Smooth muscle cell (in vitro differentiated cells): ENCODE measurements around the gene DGKZ. TPM values are rescaled to one million over a fixed set of nuclear protein-coding genes. Genes with fewer than 3 reads are reported as not detected.

Experiments
- DNase-seq: peaks from one replicate; lab custom pipeline; 2025; ENCODE audit not compliant: unreplicated experiment; lab: John Stamatoyannopoulos, UW
- H2AFZ ChIP-seq: fragments of 200-600 bp; sonication (generic); 2 replicates; pipeline ENCODE4 v1.6.0; 2016; ENCODE audit warnings: antibody characterized with exemption, low read depth, mild to moderate bottlenecking
- H3F3A ChIP-seq: fragments of 200-600 bp; sonication (generic); 2 replicates; pipeline ENCODE4 v1.6.0; 2017; ENCODE audit warnings: antibody characterized with exemption, low read depth
- H3K27ac ChIP-seq: fragments of 200-600 bp; sonication (generic); 2 replicates; pipeline ENCODE4 v1.5.1; 2016; ENCODE audit warnings: low read depth, mild to moderate bottlenecking
- H3K27me3 ChIP-seq: fragments of 200-600 bp; sonication (generic); 2 replicates; pipeline ENCODE4 v1.6.1; 2016; ENCODE audit warnings: low read depth, mild to moderate bottlenecking
- H3K36me3 ChIP-seq: fragments of 200-600 bp; sonication (generic); 2 replicates; pipeline ENCODE4 v1.5.1; 2016; ENCODE audit warnings: low read depth
- H3K4me1 ChIP-seq: fragments of 200-600 bp; sonication (generic); 2 replicates; pipeline ENCODE4 v1.5.1; 2016; ENCODE audit warnings: low read depth
- H3K4me2 ChIP-seq: fragments of 200-600 bp; sonication (generic); 2 replicates; pipeline ENCODE4 v1.6.0; 2016; ENCODE audit warnings: mild to moderate bottlenecking
- H3K4me3 ChIP-seq: fragments of 200-600 bp; sonication (generic); 2 replicates; pipeline ENCODE4 v1.5.1; 2016; ENCODE audit warnings: mild to moderate bottlenecking
- H3K79me2 ChIP-seq: fragments of 200-600 bp; sonication (generic); 2 replicates; pipeline ENCODE4 v1.6.0; 2016; ENCODE audit warnings: low read depth, mild to moderate bottlenecking
- H3K9ac ChIP-seq: fragments of 200-600 bp; sonication (generic); 2 replicates; pipeline ENCODE4 v1.6.0; 2016; ENCODE audit warnings: low read depth
- H3K9me3 ChIP-seq: fragments of 200-600 bp; sonication (generic); replicated peaks from 2 replicates; pipeline ENCODE4 v1.5.1; 2016; ENCODE audit warnings: low read depth
- H4K20me1 ChIP-seq: fragments of 200-600 bp; sonication (generic); 2 replicates; pipeline ENCODE4 v1.6.0; 2016; ENCODE audit warnings: low read depth
- WGBS: methylation state at CpG from one replicate; pipeline ENCODE4 v1.1.7; 2016; ENCODE audit warnings: low lambda C conversion rate; 5-methylcytosine and 5-hydroxymethylcytosine counted together
- polyA plus RNA-seq: library from polyadenylated mRNA; unstranded; fragments of >200 nt; fragmentation: Nextera tagmentation; extraction: Ambion mirVana; gene quantifications from 2 replicates; pipeline ENCODE4 v1.2.1, GENCODE V29; 2016
- total RNA-seq: library from RNA; depleted of rRNA; stranded (reverse); fragments of >200 nt; gene quantifications from 2 replicates; pipeline ENCODE4 v1.2.3, GENCODE V29; 2014
- TF ChIP-seq, protein P1 (sequence below): fragments of 200-600 bp; sonication (generic); IDR thresholded peaks from 2 replicates; pipeline ENCODE4 v1.5.1; 2017; ENCODE audit warnings: borderline replicate concordance, mild to moderate bottlenecking, antibody characterized with exemption; ENCODE audit not compliant: insufficient read depth, poor library complexity, severe bottlenecking

DGKZ gene
- total and polyA plus RNA-seq, 2 experiments from 2014 or later, result 30.7 to 42.1 TPM

- Histone ChIP-seq H3K4me3 (no peak overlapping the region), H3K9me3 (no peaks in the 10 kb centered on the region), H2AFZ (no peak overlapping the region), H3K36me3 (no peaks in the 10 kb centered on the region), H3K9ac (no peak overlapping the region), H3K4me2 (no peak overlapping the region), H4K20me1 (peaks cover 85% of the 10 kb centered on the region), H3K27me3 (no peaks in the 10 kb centered on the region), H3K79me2 (peaks cover 73% of the 10 kb centered on the region), H3K4me1 (peaks cover 9% of the 10 kb centered on the region), H3K27ac (no peak overlapping the region), H3F3A (peaks cover 2% of the 10 kb centered on the region)
- no peak for DNase-seq
- WGBS, result 76% methylated on average over 4 of the region's 6 CpGs
- TF ChIP-seq, protein P1, sequence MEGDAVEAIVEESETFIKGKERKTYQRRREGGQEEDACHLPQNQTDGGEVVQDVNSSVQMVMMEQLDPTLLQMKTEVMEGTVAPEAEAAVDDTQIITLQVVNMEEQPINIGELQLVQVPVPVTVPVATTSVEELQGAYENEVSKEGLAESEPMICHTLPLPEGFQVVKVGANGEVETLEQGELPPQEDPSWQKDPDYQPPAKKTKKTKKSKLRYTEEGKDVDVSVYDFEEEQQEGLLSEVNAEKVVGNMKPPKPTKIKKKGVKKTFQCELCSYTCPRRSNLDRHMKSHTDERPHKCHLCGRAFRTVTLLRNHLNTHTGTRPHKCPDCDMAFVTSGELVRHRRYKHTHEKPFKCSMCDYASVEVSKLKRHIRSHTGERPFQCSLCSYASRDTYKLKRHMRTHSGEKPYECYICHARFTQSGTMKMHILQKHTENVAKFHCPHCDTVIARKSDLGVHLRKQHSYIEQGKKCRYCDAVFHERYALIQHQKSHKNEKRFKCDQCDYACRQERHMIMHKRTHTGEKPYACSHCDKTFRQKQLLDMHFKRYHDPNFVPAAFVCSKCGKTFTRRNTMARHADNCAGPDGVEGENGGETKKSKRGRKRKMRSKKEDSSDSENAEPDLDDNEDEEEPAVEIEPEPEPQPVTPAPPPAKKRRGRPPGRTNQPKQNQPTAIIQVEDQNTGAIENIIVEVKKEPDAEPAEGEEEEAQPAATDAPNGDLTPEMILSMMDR, result no peak
Measured at GRCh38 chr11:46305295-46305694, 42.0 kb upstream of the DGKZ start.

DNA sequence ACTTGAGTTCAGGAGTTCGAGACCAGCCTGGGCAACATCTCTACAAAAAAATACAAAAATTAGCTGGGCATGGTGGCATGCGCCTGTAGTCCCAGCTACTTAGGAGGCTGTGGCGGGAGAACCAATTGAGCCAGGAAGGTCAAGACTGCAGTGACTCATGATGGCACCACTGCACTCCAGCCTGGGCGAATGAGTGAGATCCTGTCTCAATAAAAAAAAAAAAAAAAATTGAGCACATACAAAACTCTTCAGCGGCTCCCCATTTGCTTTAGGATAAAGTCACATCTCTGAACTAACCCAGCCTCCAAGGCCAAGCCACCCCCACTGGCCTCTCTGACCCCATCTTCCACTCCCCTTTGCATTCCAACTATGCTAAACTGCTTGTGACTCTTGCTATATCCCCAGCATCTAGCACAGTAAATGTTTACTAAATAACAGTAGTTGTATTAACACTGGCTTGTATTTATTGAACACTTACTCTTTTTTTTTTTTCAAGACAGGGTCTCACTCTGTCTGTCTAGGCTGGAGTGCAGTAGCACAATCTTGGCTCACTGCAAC is 40.9 kb upstream of the DGKZ start:
- H3F3A ChIP-seq, result no peaks in the 10 kb centered on the region
- H4K20me1 ChIP-seq, result peaks cover 84% of the 10 kb centered on the region
- 83% methylated on average over 5 of the region's 5 CpGs for WGBS
- H3K27me3 ChIP-seq, result no peaks in the 10 kb centered on the region
- H3K4me3 ChIP-seq, result no peak overlapping the region
- H3K4me2 ChIP-seq, result no peak overlapping the region
- peak overlapping the region; percentile 38 for H3K27ac ChIP-seq
- no peak overlapping the region for H3K9ac ChIP-seq
- TF ChIP-seq, protein P1, result no peak
- peaks cover 66% of the 10 kb centered on the region for H3K79me2 ChIP-seq
- no peak for DNase-seq
- no peak overlapping the region for H2AFZ ChIP-seq
- H3K4me1 ChIP-seq, result peaks cover 9% of the 10 kb centered on the region
- no peaks in the 10 kb centered on the region for H3K9me3 ChIP-seq
- H3K36me3 ChIP-seq, result no peaks in the 10 kb centered on the region

GRCh38 chr11:46307369-46307768 is 39.9 kb upstream of the DGKZ start:
- H3K79me2 ChIP-seq, result peaks cover 56% of the 10 kb centered on the region
- H3K27ac ChIP-seq, result peak overlapping the region; percentile 28
- no peaks in the 10 kb centered on the region for H3K36me3 ChIP-seq

More at GRCh38 chr11:46307369-46307768, 39.9 kb upstream of the DGKZ start:
- H3K9me3 ChIP-seq, result no peaks in the 10 kb centered on the region
- no peaks in the 10 kb centered on the region for H3K27me3 ChIP-seq
- no peak overlapping the region for H3K4me3 ChIP-seq
- 89% methylated on average over 3 of the region's 3 CpGs for WGBS
- no peak for DNase-seq
- no peak overlapping the region for H2AFZ ChIP-seq
- peaks cover 80% of the 10 kb centered on the region for H4K20me1 ChIP-seq
- TF ChIP-seq, protein P1, result no peak
- peaks cover 9% of the 10 kb centered on the region for H3K4me1 ChIP-seq
- no peak overlapping the region for H3K4me2 ChIP-seq
- no peak overlapping the region for H3K9ac ChIP-seq
- no peaks in the 10 kb centered on the region for H3F3A ChIP-seq
